ENCODE data around the gene COL5A1. TPM values are rescaled to one million over a fixed set of nuclear protein-coding genes. Genes with fewer than 3 reads are reported as not detected.

The COL5A1 gene
- total and polyA plus RNA-seq, 2 donors from 2014 or later, result 2.4 to 23.8 TPM

DNA sequence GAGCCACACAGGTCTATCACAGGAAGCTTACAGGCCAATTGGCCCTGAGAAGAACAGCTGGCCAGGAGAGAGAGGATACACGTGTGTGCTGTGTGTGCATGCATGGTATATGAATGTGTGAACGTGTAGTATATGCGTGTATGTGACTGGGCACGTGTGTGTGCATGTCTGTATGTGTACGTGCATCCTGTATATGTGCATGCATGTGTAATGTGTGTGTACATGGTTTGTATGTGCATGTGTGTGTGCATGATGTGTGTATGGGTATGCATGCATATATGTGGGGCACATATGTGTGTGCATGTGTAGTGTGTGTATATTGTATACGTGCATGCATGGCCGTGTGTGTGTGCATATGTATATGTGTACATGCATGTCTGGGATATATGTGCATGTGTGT, 182.0 kb downstream of the COL5A1 start:
- Histone ChIP-seq H3K9me3 (ENCODE audit: control insufficient read depth in 2 of 3, insufficient read depth in 1 of 3, low read length in 3 of 3) (peaks cover 0 to 2% (median 0%) of the 10 kb centered on the region in 3 donors), H3K9ac (ENCODE audit: low read length in 3 of 3) (no peak overlapping the region), H3K27ac (ENCODE audit: low read depth in 2 of 2, low read length in 2 of 2) (no peak overlapping the region), H3K4me1 (ENCODE audit: control insufficient read depth in 2 of 3, insufficient read depth in 2 of 3, low read depth in 1 of 3, low read length in 3 of 3) (no peaks in the 10 kb centered on the region), H3K4me3 (ENCODE audit: low read length in 3 of 3) (no peak overlapping the region), H3K36me3 (ENCODE audit: control insufficient read depth in 2 of 3, insufficient read depth in 3 of 3, low read length in 3 of 3) (peaks cover 0 to 7% (median 4%) of the 10 kb centered on the region in 3 donors), H3K27me3 (ENCODE audit: control insufficient read depth, insufficient read depth, low read length) (no peaks in the 10 kb centered on the region)
- TF ChIP-seq, protein P1, sequence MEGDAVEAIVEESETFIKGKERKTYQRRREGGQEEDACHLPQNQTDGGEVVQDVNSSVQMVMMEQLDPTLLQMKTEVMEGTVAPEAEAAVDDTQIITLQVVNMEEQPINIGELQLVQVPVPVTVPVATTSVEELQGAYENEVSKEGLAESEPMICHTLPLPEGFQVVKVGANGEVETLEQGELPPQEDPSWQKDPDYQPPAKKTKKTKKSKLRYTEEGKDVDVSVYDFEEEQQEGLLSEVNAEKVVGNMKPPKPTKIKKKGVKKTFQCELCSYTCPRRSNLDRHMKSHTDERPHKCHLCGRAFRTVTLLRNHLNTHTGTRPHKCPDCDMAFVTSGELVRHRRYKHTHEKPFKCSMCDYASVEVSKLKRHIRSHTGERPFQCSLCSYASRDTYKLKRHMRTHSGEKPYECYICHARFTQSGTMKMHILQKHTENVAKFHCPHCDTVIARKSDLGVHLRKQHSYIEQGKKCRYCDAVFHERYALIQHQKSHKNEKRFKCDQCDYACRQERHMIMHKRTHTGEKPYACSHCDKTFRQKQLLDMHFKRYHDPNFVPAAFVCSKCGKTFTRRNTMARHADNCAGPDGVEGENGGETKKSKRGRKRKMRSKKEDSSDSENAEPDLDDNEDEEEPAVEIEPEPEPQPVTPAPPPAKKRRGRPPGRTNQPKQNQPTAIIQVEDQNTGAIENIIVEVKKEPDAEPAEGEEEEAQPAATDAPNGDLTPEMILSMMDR (IDR thresholded peaks at IDR 0.05; ENCODE audit: borderline replicate concordance, extremely low read depth, insufficient read depth), result no peak
- no peak for DNase-seq
- intact Hi-C loops (cut with DNase I), result no loop called here
- FAIRE-seq, result no peak

DNA sequence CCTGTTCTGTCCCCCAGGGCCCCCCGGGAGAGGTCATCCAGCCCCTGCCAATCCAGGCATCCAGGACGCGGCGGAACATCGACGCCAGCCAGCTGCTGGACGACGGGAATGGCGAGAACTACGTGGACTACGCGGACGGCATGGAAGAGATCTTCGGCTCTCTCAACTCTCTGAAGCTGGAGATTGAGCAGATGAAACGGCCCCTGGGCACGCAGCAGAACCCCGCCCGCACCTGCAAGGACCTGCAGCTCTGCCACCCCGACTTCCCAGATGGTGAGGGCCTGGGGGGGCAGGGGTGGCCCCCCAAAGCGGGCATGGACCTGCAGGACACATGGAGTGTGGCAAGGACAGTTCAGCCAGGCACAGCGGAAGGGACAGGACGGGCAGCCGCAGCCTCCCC, 183.0 kb downstream of the COL5A1 start:
- H3K36me3 ChIP-seq (ENCODE audit: control insufficient read depth in 2 of 3, insufficient read depth in 3 of 3, low read length in 3 of 3), result peaks cover 0 to 9% (median 5%) of the 10 kb centered on the region in 3 donors
- no peak for FAIRE-seq

DNA sequence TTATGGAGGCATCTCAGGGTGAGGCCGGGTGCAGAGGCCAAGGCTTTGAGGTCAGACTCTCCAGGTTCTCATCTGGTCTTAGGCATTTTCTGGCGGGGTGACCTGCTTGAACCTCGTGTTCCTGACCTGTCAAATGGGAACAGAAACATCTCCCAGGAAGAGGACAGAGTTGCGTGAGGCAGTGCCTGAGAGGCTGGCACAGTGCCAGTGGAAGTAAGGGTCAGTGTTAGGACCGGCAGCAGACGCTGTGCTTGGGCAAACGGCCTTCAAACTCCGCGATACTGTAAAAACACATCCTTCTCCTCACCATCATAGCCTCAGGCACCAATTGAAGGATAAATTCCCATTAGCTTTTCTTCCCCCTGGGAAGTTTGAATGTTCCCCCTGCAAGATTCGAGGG, 183.4 kb downstream of the COL5A1 start:
- FAIRE-seq (no peak), DNase-seq (no peak)
- intact Hi-C loops (cut with DNase I), result no loop called here
- H3K9me3 ChIP-seq (ENCODE audit: control insufficient read depth in 2 of 3, insufficient read depth in 1 of 3, low read length in 3 of 3), result peaks cover 0 to 2% (median 0%) of the 10 kb centered on the region in 3 donors
- TF ChIP-seq, protein P1 (IDR thresholded peaks at IDR 0.05; ENCODE audit: borderline replicate concordance, extremely low read depth, insufficient read depth), result no peak
- H3K4me3 ChIP-seq (ENCODE audit: low read length in 3 of 3), result no peak overlapping the region
- H3K4me1 ChIP-seq (ENCODE audit: control insufficient read depth in 2 of 3, insufficient read depth in 2 of 3, low read depth in 1 of 3, low read length in 3 of 3), result no peaks in the 10 kb centered on the region
- H3K36me3 ChIP-seq (ENCODE audit: control insufficient read depth in 2 of 3, insufficient read depth in 3 of 3, low read length in 3 of 3), result peaks cover 0 to 9% (median 5%) of the 10 kb centered on the region in 3 donors
- H3K27me3 ChIP-seq (ENCODE audit: control insufficient read depth, insufficient read depth, low read length), result no peaks in the 10 kb centered on the region
- H3K27ac ChIP-seq (ENCODE audit: low read depth in 2 of 2, low read length in 2 of 2), result no peak overlapping the region
- no peak overlapping the region for H3K9ac ChIP-seq (ENCODE audit: low read length in 3 of 3)

More for the DNA sequence above, 183.0 kb downstream of the COL5A1 start:
- no peaks in the 10 kb centered on the region for H3K4me1 ChIP-seq (ENCODE audit: control insufficient read depth in 2 of 3, insufficient read depth in 2 of 3, low read depth in 1 of 3, low read length in 3 of 3)
- H3K27me3 ChIP-seq (ENCODE audit: control insufficient read depth, insufficient read depth, low read length), result no peaks in the 10 kb centered on the region
- DNase-seq, result no peak
- no peak overlapping the region for H3K4me3 ChIP-seq (ENCODE audit: low read length in 3 of 3)
- H3K9ac ChIP-seq (ENCODE audit: low read length in 3 of 3), result no peak overlapping the region
- peaks cover 0 to 2% (median 0%) of the 10 kb centered on the region in 3 donors for H3K9me3 ChIP-seq (ENCODE audit: control insufficient read depth in 2 of 3, insufficient read depth in 1 of 3, low read length in 3 of 3)
- intact Hi-C loops (cut with DNase I), result no loop called here
- TF ChIP-seq, protein P1 (IDR thresholded peaks at IDR 0.05; ENCODE audit: borderline replicate concordance, extremely low read depth, insufficient read depth), result no peak
- no peak overlapping the region for H3K27ac ChIP-seq (ENCODE audit: low read depth in 2 of 2, low read length in 2 of 2)
